Measurements from ENCODE around the gene SORBS1.

Gene SORBS1

DNA sequence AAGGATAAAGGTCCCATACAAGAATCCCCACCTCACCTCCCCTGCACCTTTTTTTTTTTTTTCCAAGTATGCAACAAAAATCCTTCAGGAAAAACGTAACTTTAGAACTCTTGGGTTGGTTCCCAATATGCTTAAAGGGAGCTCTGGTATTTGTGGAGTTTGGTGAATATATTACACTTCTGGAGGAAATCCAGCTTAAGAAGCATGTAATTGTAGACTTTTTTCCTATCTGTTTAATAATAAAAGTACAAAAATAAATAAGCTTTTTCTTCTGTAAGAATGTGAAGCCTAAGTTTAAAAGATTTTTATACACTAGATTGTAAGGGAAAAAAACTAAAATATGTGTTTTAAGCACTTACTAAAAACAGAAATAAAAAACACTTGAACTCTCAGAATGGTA is 102.3 kb downstream of the SORBS1 start:
- TF ChIP-seq FOXM1 (IDR thresholded peaks at IDR 0.05; ENCODE audit: borderline replicate concordance, low read depth) (no peak), TCF12 (IDR thresholded peaks at IDR 0.05; ENCODE audit: low read depth) (no peak), YY1 (IDR thresholded peaks at IDR 0.05; ENCODE audit: low read depth) (no peak), NFIC (IDR thresholded peaks at IDR 0.05) (peak; percentile 64), TEAD4 (IDR thresholded peaks at IDR 0.05) (0 out of 2 replicates have a peak, but pooled peaks have one; percentile 22)

DNA sequence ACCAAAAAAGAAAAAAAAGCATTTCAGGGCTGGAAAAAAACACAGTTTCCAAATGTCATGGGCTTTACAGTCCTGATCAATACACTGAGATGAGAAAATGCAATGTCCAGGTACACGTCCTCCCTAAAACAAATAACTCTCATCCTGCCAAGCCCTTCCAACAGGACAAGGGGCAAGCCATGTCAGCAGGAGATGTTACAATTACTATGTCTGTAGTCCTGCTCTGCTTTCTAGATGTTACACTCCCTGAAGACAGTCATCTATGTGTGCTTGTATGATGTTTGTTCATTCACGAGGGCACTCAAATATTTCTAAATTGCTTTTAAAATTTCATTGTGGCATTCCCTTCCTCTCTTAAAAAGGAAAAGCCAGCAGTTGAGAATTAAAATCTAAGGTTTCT is 103.2 kb downstream of the SORBS1 start:
- TF ChIP-seq TEAD4 (IDR thresholded peaks at IDR 0.05) (no peak), TAF1 (IDR thresholded peaks at IDR 0.05; ENCODE audit: low read depth) (no peak), YY1 (IDR thresholded peaks at IDR 0.05; ENCODE audit: low read depth) (no peak), CREB1 (IDR thresholded peaks at IDR 0.05; ENCODE audit: low read depth) (no peak), RAD21 (IDR thresholded peaks at IDR 0.05; ENCODE audit: low read depth) (no peak), NFIC (IDR thresholded peaks at IDR 0.05) (no peak), TCF12 (IDR thresholded peaks at IDR 0.05; ENCODE audit: low read depth) (no peak)
- TF ChIP-seq, protein P1, sequence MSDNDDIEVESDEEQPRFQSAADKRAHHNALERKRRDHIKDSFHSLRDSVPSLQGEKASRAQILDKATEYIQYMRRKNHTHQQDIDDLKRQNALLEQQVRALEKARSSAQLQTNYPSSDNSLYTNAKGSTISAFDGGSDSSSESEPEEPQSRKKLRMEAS (IDR thresholded peaks at IDR 0.05) = no peak

DNA sequence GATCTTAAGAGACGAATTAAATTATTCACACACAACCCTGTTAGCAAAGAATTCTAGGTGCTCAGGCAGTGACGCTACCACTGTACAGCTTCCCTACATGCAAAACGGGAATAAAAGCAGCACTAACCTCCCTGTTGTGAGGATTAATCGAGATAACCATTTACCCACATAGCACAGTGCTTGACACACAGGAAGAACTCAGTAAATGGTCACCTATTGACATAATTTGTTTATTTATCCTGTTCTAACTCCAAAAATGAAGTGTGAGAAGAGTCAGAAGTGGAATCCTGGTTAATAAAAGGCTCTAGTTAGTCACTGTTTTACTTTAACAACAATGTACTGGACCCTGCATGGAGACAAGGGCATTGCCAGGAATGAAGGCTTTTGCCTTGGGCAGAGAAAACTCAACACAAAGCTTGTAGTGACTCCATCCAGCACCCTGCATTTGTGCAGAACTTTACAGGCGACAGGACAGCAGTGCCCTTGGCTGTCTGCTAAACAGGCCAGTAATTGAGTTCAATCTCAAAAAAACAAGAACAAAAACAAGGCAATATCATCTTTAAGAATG is 103.8 kb downstream of the SORBS1 start:
- no peak for TF ChIP-seq TEAD4 (IDR thresholded peaks at IDR 0.05)
- no peak for TF ChIP-seq TCF12 (IDR thresholded peaks at IDR 0.05; ENCODE audit: low read depth)
- TF ChIP-seq RAD21 (IDR thresholded peaks at IDR 0.05; ENCODE audit: low read depth) = no peak
- TF ChIP-seq EGR1 (IDR thresholded peaks at IDR 0.05) = no peak
- TF ChIP-seq FOXM1 (IDR thresholded peaks at IDR 0.05; ENCODE audit: borderline replicate concordance, low read depth) = no peak

DNA sequence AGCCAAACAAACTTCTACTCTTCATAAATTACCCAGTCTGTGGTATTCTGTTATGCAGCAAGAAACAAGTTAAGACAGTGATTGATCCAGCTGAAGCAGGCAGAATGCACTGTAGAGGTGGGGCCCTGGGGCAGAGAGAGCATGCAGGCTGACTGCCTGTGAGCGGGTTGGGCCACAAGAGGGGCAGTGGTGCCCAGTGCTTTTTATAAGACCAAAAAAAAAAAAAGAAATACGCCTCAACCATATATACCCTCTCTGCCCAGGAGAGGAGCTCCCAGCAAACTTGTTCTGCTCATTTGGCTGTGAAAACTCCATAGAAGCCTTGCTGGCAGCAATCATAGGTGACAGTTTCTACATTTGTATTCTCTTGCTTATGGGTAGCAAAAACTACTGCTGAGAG is 104.7 kb downstream of the SORBS1 start:
- TF ChIP-seq TCF12 (IDR thresholded peaks at IDR 0.05; ENCODE audit: low read depth) = no peak
- TF ChIP-seq EP300 (IDR thresholded peaks at IDR 0.05; ENCODE audit: borderline replicate concordance) = no peak
- TF ChIP-seq NFIC (IDR thresholded peaks at IDR 0.05) = no peak
- TF ChIP-seq, protein P2, sequence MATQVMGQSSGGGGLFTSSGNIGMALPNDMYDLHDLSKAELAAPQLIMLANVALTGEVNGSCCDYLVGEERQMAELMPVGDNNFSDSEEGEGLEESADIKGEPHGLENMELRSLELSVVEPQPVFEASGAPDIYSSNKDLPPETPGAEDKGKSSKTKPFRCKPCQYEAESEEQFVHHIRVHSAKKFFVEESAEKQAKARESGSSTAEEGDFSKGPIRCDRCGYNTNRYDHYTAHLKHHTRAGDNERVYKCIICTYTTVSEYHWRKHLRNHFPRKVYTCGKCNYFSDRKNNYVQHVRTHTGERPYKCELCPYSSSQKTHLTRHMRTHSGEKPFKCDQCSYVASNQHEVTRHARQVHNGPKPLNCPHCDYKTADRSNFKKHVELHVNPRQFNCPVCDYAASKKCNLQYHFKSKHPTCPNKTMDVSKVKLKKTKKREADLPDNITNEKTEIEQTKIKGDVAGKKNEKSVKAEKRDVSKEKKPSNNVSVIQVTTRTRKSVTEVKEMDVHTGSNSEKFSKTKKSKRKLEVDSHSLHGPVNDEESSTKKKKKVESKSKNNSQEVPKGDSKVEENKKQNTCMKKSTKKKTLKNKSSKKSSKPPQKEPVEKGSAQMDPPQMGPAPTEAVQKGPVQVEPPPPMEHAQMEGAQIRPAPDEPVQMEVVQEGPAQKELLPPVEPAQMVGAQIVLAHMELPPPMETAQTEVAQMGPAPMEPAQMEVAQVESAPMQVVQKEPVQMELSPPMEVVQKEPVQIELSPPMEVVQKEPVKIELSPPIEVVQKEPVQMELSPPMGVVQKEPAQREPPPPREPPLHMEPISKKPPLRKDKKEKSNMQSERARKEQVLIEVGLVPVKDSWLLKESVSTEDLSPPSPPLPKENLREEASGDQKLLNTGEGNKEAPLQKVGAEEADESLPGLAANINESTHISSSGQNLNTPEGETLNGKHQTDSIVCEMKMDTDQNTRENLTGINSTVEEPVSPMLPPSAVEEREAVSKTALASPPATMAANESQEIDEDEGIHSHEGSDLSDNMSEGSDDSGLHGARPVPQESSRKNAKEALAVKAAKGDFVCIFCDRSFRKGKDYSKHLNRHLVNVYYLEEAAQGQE (IDR thresholded peaks at IDR 0.05; ENCODE audit: low read depth) = no peak
- TF ChIP-seq FOXM1 (IDR thresholded peaks at IDR 0.05; ENCODE audit: borderline replicate concordance, low read depth) = no peak
- no peak for TF ChIP-seq YY1 (IDR thresholded peaks at IDR 0.05; ENCODE audit: low read depth)
- no peak for TF ChIP-seq ZBTB7A (IDR thresholded peaks at IDR 0.05; ENCODE audit: low read depth)
- TF ChIP-seq CEBPB (IDR thresholded peaks at IDR 0.05) = no peak
- TF ChIP-seq RAD21 (IDR thresholded peaks at IDR 0.05; ENCODE audit: low read depth) = no peak
- TF ChIP-seq CREB1 (IDR thresholded peaks at IDR 0.05; ENCODE audit: low read depth) = no peak
- TF ChIP-seq TAF1 (IDR thresholded peaks at IDR 0.05; ENCODE audit: low read depth) = no peak
- no peak for TF ChIP-seq TEAD4 (IDR thresholded peaks at IDR 0.05)
- no peak for TF ChIP-seq EGR1 (IDR thresholded peaks at IDR 0.05)
- TF ChIP-seq, protein P3, sequence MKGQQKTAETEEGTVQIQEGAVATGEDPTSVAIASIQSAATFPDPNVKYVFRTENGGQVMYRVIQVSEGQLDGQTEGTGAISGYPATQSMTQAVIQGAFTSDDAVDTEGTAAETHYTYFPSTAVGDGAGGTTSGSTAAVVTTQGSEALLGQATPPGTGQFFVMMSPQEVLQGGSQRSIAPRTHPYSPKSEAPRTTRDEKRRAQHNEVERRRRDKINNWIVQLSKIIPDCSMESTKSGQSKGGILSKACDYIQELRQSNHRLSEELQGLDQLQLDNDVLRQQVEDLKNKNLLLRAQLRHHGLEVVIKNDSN (IDR thresholded peaks at IDR 0.05) = no peak
- TF ChIP-seq, protein P1 (IDR thresholded peaks at IDR 0.05) = no peak

DNA sequence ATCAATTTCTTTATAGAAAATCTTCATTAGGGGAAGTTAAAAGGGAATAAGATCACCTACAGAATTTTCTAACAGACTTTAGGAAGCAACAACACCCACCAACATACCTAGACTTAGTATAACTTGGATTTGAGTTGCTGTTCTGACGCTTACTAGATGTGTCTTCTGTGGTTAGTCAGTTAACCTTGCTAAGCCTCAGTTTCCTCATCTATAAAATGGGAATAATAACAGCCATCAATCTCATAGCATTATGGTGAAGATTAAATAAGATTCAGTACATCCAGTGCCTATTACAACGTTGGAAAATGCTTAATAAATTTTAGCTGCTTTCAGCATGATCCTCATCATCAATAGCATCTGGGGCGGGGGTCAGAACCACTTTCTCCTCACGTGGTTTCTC is 106.2 kb downstream of the SORBS1 start:
- TF ChIP-seq YY1 (IDR thresholded peaks at IDR 0.05; ENCODE audit: low read depth) (no peak), ZBTB7A (IDR thresholded peaks at IDR 0.05; ENCODE audit: low read depth) (no peak), NFIC (IDR thresholded peaks at IDR 0.05) (no peak), TCF12 (IDR thresholded peaks at IDR 0.05; ENCODE audit: low read depth) (no peak), TEAD4 (IDR thresholded peaks at IDR 0.05) (no peak), TAF1 (IDR thresholded peaks at IDR 0.05; ENCODE audit: low read depth) (no peak), EP300 (IDR thresholded peaks at IDR 0.05; ENCODE audit: borderline replicate concordance) (no peak), CREB1 (IDR thresholded peaks at IDR 0.05; ENCODE audit: low read depth) (no peak), EGR1 (IDR thresholded peaks at IDR 0.05) (no peak), RAD21 (IDR thresholded peaks at IDR 0.05; ENCODE audit: low read depth) (no peak), FOXM1 (IDR thresholded peaks at IDR 0.05; ENCODE audit: borderline replicate concordance, low read depth) (no peak), CEBPB (IDR thresholded peaks at IDR 0.05) (no peak)
- TF ChIP-seq, protein P2 (IDR thresholded peaks at IDR 0.05; ENCODE audit: low read depth) = no peak
- TF ChIP-seq, protein P3 (IDR thresholded peaks at IDR 0.05) = no peak
- TF ChIP-seq, protein P1 (IDR thresholded peaks at IDR 0.05) = no peak

DNA sequence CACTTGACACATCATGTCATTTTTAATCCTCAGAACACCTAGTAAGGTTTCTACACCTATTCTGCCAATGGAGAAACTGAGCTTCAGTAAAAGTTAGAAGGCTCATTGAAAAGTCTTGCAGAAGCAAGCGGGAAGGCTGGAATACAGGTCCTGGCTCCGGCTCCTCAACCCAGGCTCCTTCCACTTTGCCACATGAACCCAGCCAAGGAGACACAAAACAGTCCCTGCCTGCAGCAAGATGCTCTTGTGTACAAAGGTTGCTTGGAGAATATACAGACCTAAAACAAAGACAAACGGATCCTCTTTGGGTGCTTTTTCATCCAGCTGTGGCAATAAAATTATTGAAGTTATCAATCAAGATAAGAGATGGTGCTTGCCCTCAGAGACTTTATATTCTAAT is 106.8 kb downstream of the SORBS1 start:
- TF ChIP-seq, protein P3 (IDR thresholded peaks at IDR 0.05) = no peak
- TF ChIP-seq YY1 (IDR thresholded peaks at IDR 0.05; ENCODE audit: low read depth) (no peak), TCF12 (IDR thresholded peaks at IDR 0.05; ENCODE audit: low read depth) (no peak), CREB1 (IDR thresholded peaks at IDR 0.05; ENCODE audit: low read depth) (no peak), ZBTB7A (IDR thresholded peaks at IDR 0.05; ENCODE audit: low read depth) (no peak), TAF1 (IDR thresholded peaks at IDR 0.05; ENCODE audit: low read depth) (no peak), FOXM1 (IDR thresholded peaks at IDR 0.05; ENCODE audit: borderline replicate concordance, low read depth) (no peak), RAD21 (IDR thresholded peaks at IDR 0.05; ENCODE audit: low read depth) (no peak), TEAD4 (IDR thresholded peaks at IDR 0.05) (no peak), CEBPB (IDR thresholded peaks at IDR 0.05) (no peak), NFIC (IDR thresholded peaks at IDR 0.05) (no peak)
- TF ChIP-seq, protein P2 (IDR thresholded peaks at IDR 0.05; ENCODE audit: low read depth) = no peak

Measured in Ishikawa (cell line).